PC-3 (cell line): ENCODE results near the gene DNAJC1. TPM values are rescaled to one million over a fixed set of nuclear protein-coding genes. Genes with fewer than 3 reads are reported as not detected.
"Not testable (repeated sequence)": the region's sequence is repeated elsewhere in the genome, so short reads cannot be mapped to it uniquely, and the experiment has no call there.

ENCODE experiments used
- ATAC-seq: fragments of 200-7000 bp; cut with Tn5 transposase; 2 replicates; pipeline ENCODE4 v1.9.1; 2020; ENCODE audit warnings: mild to moderate bottlenecking, moderate library complexity
- BruUV-seq: library from RNA; stranded (reverse); fragments of 400-500 nt; replicated peaks from 2 replicates; lab custom pipeline; 2021; lab: Mats Ljungman, UMichigan
- CTCF ChIA-PET: fragments of 300-600 bp; sonication (Branson Sonifier 250); formaldehyde crosslinking; loops from one replicate; lab custom pipeline; 2022; ENCODE audit warnings: antibody characterized with exemption; lab: Charles Lee
- POLR2A ChIA-PET: fragments of 300-600 bp; sonication (Branson Sonifier 250); formaldehyde crosslinking; loops from one replicate; lab custom pipeline; 2022; ENCODE audit warnings: antibody characterized with exemption; ENCODE audit not compliant: unreplicated experiment; lab: Charles Lee
- DNase-seq: peaks from one replicate; pipeline ENCODE4 v3.0.0-alpha.2; 2015
- H2AFZ ChIP-seq: fragments of 300-600 bp; sonication (generic); 2 replicates; pipeline ENCODE4 v1.6.0; 2016; ENCODE audit warnings: antibody characterized with exemption, low read length
- H3F3A ChIP-seq: fragments of 300-600 bp; sonication (generic); one replicate; pipeline ENCODE4 v1.6.0; 2017; ENCODE audit warnings: antibody characterized with exemption, low read length, control low read depth, mild to moderate bottlenecking; ENCODE audit not compliant: unreplicated experiment
- H3K27ac ChIP-seq: fragments of 300-600 bp; sonication (generic); 2 replicates; pipeline ENCODE4 v1.5.1; 2016; ENCODE audit warnings: mild to moderate bottlenecking, low read length
- H3K27me3 ChIP-seq: fragments of 300-600 bp; sonication (generic); 2 replicates; pipeline ENCODE4 v1.6.1; 2016; ENCODE audit warnings: low read length, mixed read lengths
- H3K36me3 ChIP-seq: fragments of 300-600 bp; sonication (generic); 2 replicates; pipeline ENCODE4 v1.6.1; 2016; ENCODE audit warnings: low read depth, mixed run types, low read length, mixed read lengths
- H3K4me1 ChIP-seq: fragments of 300-600 bp; sonication (generic); 2 replicates; pipeline ENCODE4 v1.5.1; 2016; ENCODE audit warnings: low read length; ENCODE audit not compliant: insufficient read depth
- H3K4me2 ChIP-seq: fragments of 300-600 bp; sonication (generic); 2 replicates; pipeline ENCODE4 v1.6.0; 2016; ENCODE audit warnings: low read length
- H3K4me3 ChIP-seq: fragments of 300-600 bp; sonication (generic); 2 replicates; pipeline ENCODE4 v1.5.1; 2016; ENCODE audit warnings: mild to moderate bottlenecking, low read length, mixed read lengths
- H3K79me2 ChIP-seq: fragments of 300-600 bp; sonication (generic); 2 replicates; pipeline ENCODE4 v1.6.1; 2017; ENCODE audit warnings: low read length, mixed read lengths
- H3K9ac ChIP-seq: fragments of 300-600 bp; sonication (generic); 2 replicates; pipeline ENCODE4 v1.6.0; 2016; ENCODE audit warnings: mild to moderate bottlenecking, low read length
- H3K9me2 ChIP-seq: fragments of 300-600 bp; sonication (generic); replicated peaks from 2 replicates; pipeline ENCODE4 v1.6.1; 2016; ENCODE audit warnings: mixed run types, low read length, mixed read lengths
- H3K9me3 ChIP-seq: fragments of 300-600 bp; sonication (generic); 2 replicates; pipeline ENCODE4 v1.6.1; 2016; ENCODE audit warnings: low read length, mixed read lengths
- H4K20me1 ChIP-seq: fragments of 300-600 bp; sonication (generic); 2 replicates; pipeline ENCODE4 v1.6.1; 2016; ENCODE audit warnings: low read length, mixed read lengths
- EZH2 ChIP-seq: fragments of 300-600 bp; sonication (generic); IDR thresholded peaks from one replicate; pipeline ENCODE4 v1.6.1; 2017; ENCODE audit warnings: antibody characterized with exemption, mild to moderate bottlenecking, low read length; ENCODE audit not compliant: unreplicated experiment
- EZH2phosphoT487 ChIP-seq: fragments of 300-600 bp; sonication (generic); IDR thresholded peaks from 2 replicates; pipeline ENCODE4 v1.6.1; 2018; ENCODE audit warnings: mild to moderate bottlenecking, antibody characterized with exemption, low read length, borderline replicate concordance
- intact Hi-C: fragments of 100-400 bp; cut with micrococcal nuclease; formaldehyde crosslinking; loops from 2 replicates; pipeline ENCODE4 v1.9.0; 2023
- total RNA-seq: library from RNA; depleted of rRNA; stranded (reverse); fragments of >200 nt; gene quantifications from 2 replicates; pipeline ENCODE4 v1.2.3, GENCODE V29; 2014
- TF ChIP-seq, protein P1 (sequence below): fragments of 300-600 bp; sonication (generic); conservative IDR thresholded peaks from 2 replicates; pipeline ENCODE4 v1.5.1; 2017; ENCODE audit warnings: antibody characterized with exemption, low read depth, mild to moderate bottlenecking, low read length

DNAJC1 gene
- total RNA-seq, 1 experiment from 2014 or later: 53.4 TPM

DNA sequence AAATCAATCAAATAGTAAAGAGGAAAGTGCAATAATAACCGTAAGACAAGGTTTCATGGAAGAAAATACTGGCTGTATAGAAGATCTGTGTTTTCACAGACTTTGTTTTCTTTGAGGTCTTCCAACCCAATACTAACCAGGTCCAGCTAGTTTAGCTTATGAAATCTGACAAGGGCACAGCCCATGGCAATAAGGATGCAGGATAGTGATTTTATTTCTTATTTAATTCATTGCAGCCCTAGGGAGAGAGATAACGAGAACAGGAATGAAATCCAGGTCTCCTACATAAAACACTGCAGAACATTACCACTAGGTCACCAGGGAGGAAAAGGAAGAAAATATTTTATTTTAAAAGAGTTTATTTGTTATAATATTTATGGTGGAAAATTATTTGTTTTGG is 145.1 kb downstream of the DNAJC1 start:
- TF ChIP-seq EZH2 (no peak), EZH2phosphoT487 (no peak)
- TF ChIP-seq, protein P1, sequence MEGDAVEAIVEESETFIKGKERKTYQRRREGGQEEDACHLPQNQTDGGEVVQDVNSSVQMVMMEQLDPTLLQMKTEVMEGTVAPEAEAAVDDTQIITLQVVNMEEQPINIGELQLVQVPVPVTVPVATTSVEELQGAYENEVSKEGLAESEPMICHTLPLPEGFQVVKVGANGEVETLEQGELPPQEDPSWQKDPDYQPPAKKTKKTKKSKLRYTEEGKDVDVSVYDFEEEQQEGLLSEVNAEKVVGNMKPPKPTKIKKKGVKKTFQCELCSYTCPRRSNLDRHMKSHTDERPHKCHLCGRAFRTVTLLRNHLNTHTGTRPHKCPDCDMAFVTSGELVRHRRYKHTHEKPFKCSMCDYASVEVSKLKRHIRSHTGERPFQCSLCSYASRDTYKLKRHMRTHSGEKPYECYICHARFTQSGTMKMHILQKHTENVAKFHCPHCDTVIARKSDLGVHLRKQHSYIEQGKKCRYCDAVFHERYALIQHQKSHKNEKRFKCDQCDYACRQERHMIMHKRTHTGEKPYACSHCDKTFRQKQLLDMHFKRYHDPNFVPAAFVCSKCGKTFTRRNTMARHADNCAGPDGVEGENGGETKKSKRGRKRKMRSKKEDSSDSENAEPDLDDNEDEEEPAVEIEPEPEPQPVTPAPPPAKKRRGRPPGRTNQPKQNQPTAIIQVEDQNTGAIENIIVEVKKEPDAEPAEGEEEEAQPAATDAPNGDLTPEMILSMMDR: no peak
- H3K4me2 ChIP-seq: no peak overlapping the region
- H3K36me3 ChIP-seq: no peaks in the 10 kb centered on the region
- no peaks in the 10 kb centered on the region for H4K20me1 ChIP-seq
- ChIA-PET CTCF (no interaction called here), POLR2A (no interaction called here)
- no peak overlapping the region for H3K27ac ChIP-seq
- H3K9ac ChIP-seq: no peak overlapping the region
- DNase-seq (no peak), ATAC-seq (no peak)
- no peaks in the 10 kb centered on the region for H3K9me2 ChIP-seq
- no peaks in the 10 kb centered on the region for H3K27me3 ChIP-seq
- no peaks in the 10 kb centered on the region for H3K4me1 ChIP-seq
- no peak overlapping the region for H3K4me3 ChIP-seq
- intact Hi-C loops: no loop called here
- H3K79me2 ChIP-seq: no peaks in the 10 kb centered on the region
- BruUV-seq: no TSS peak
- H2AFZ ChIP-seq: no peak overlapping the region
- no peaks in the 10 kb centered on the region for H3K9me3 ChIP-seq
- H3F3A ChIP-seq: no peaks in the 10 kb centered on the region

DNA sequence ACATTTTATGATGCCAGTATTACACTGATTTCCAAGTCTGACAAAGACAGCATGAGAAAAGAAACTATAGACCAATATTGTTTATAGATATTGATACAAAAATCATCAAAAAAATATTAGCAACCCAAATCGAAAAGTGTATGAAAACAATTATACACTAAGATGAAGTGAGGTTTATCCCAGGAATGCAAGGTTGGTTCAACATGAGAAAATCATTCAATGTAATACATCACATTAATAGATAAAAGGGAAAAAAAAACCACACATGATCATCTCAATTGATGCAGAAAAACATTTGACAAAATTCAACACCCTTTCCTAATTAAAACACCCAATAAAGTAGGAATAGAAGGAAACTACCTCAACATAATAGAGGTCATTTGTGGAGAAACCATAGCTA is 153.9 kb downstream of the DNAJC1 start:
- POLR2A ChIA-PET: no interaction called here
- Histone ChIP-seq H3K9ac (no peak overlapping the region), H3K27me3 (no peaks in the 10 kb centered on the region), H3K4me2 (no peak overlapping the region), H3K4me1 (no peaks in the 10 kb centered on the region), H3K27ac (no peak overlapping the region), H3K9me2 (no peaks in the 10 kb centered on the region), H4K20me1 (no peaks in the 10 kb centered on the region), H3F3A (no peaks in the 10 kb centered on the region), H3K9me3 (peaks cover 9% of the 10 kb centered on the region; the same call in 1 of the 2 replicates), H2AFZ (no peak overlapping the region), H3K4me3 (no peak overlapping the region), H3K79me2 (no peaks in the 10 kb centered on the region), H3K36me3 (peaks cover 14% of the 10 kb centered on the region)
- BruUV-seq: no TSS peak
- DNase-seq (no peak), ATAC-seq (no peak)
- intact Hi-C loops: no loop called here
- CTCF ChIA-PET: no interaction called here
- TF ChIP-seq, protein P1: no peak
- TF ChIP-seq EZH2 (no peak), EZH2phosphoT487 (no peak)

DNA sequence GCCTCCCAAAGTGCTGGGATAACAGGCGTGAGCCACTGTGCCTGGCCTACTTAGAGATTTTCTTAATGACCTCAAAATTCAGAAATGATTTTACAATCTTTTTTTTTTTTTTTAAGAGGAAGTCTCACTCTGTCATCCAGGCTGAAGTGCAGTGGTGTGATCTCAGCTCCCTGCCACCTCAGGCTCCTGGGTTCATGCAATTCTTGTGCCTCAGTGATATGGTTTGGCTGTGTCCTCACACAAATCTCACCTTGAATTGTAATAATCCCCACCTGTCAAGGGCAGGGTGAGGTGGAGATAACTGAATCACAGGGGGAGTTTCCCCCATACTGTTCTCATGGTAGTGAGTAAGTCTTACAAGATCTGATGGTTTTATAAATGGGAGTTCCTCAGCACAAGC is 159.9 kb downstream of the DNAJC1 start:
- no peaks in the 10 kb centered on the region for H3K4me1 ChIP-seq
- H3K9me2 ChIP-seq: no peaks in the 10 kb centered on the region
- no peak for TF ChIP-seq EZH2phosphoT487
- TF ChIP-seq EZH2: no peak
- TF ChIP-seq, protein P1: no peak
- no TSS peak for BruUV-seq
- ATAC-seq (no peak), DNase-seq (no peak)
- H3K27ac ChIP-seq: no peak overlapping the region
- no peak overlapping the region for H3K4me2 ChIP-seq
- no peak overlapping the region for H2AFZ ChIP-seq
- ChIA-PET POLR2A (no interaction called here), CTCF (no interaction called here)
- no peak overlapping the region for H3K4me3 ChIP-seq
- H3K79me2 ChIP-seq: no peaks in the 10 kb centered on the region
- no peak overlapping the region for H3K9ac ChIP-seq
- H3K27me3 ChIP-seq: no peaks in the 10 kb centered on the region
- intact Hi-C loops: no loop called here
- no peaks in the 10 kb centered on the region for H3K9me3 ChIP-seq
- no peaks in the 10 kb centered on the region for H3F3A ChIP-seq
- no peaks in the 10 kb centered on the region for H4K20me1 ChIP-seq
- H3K36me3 ChIP-seq: no peaks in the 10 kb centered on the region

DNA sequence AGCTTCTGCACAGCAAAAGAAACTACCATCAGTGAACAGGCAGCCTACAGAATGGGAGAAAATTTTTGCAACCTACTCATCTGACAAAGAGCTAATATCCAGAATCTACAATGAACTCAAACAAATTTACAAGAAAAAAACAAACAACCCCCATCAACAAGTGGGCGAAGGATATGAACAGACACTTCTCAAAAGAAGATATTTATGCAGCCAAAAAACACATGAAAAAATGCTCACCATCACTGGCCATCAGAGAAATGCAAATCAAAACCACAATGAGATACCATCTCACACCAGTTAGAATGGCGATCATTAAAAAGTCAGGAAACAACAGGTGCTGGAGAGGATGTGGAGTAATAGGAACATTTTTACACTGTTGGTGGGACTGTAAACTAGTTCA is 162.3 kb downstream of the DNAJC1 start:
- H2AFZ ChIP-seq, BruUV-seq, H3K4me2 ChIP-seq, CTCF ChIA-PET, H3K4me1 ChIP-seq, intact Hi-C loops, H3K79me2 ChIP-seq, H3K27me3 ChIP-seq, H3K27ac ChIP-seq, ATAC-seq, H3K36me3 ChIP-seq, H3K9me2 ChIP-seq, H3K4me3 ChIP-seq, H4K20me1 ChIP-seq, H3K9ac ChIP-seq, H3K9me3 ChIP-seq, H3F3A ChIP-seq, POLR2A ChIA-PET, DNase-seq: not testable (repeated sequence)

DNA sequence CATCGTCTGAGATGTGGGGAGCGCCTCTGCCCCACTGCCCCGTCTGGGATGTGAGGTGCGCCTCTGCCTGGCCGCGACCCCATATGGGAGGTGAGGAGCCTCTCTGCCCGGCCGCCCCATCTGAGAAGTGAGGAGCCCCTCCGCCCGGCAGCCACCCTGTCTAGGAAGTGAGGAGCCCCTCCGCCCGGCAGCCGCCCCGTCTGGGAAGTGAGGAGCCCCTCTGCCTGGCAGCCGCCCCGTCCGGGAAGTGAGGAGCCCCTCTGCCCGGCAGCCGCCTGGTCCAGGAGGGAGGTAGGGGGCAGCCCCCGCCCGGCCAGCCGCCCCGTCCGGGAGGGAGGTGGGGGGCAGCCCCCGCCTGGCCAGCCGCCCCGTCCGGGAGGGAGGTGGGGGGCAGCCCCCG is 166.0 kb downstream of the DNAJC1 start:
- H3K27me3 ChIP-seq, DNase-seq, POLR2A ChIA-PET, H2AFZ ChIP-seq, H3K36me3 ChIP-seq, intact Hi-C loops, H4K20me1 ChIP-seq, BruUV-seq, H3K4me1 ChIP-seq, H3K4me2 ChIP-seq, H3K9me2 ChIP-seq, H3K79me2 ChIP-seq, H3K9ac ChIP-seq, H3K27ac ChIP-seq, CTCF ChIA-PET, H3K4me3 ChIP-seq, H3F3A ChIP-seq, ATAC-seq, H3K9me3 ChIP-seq: not testable (repeated sequence)
